Trophoblast cell (in vitro differentiated cells and primary cell): ENCODE data around the gene SLAMF9.
A peak's percentile ranks its signal among the peaks of the same experiment; 100 is the strongest.

ENCODE experiments used
- DNase-seq, 2 donors: peaks; one replicate each; pipeline ENCODE4 v3.0.0-alpha.2; 2016
- H2AFZ ChIP-seq: 2 replicates; pipeline ENCODE4 v1.6.1; 2013; ENCODE audit warnings: low read length, moderate library complexity, mild to moderate bottlenecking; ENCODE audit not compliant: insufficient read depth, poor library complexity
- H2AK5ac ChIP-seq: 2 replicates; pipeline ENCODE4 v1.6.1; 2013; ENCODE audit warnings: mild to moderate bottlenecking, low read length
- H2BK120ac ChIP-seq: 2 replicates; pipeline ENCODE4 v1.6.1; 2013; ENCODE audit warnings: low read length, mild to moderate bottlenecking, moderate library complexity; ENCODE audit not compliant: insufficient read depth, poor library complexity
- H2BK12ac ChIP-seq: 2 replicates; pipeline ENCODE4 v1.6.1; 2013; ENCODE audit warnings: mild to moderate bottlenecking, low read length, moderate library complexity
- H2BK5ac ChIP-seq: 2 replicates; pipeline ENCODE4 v1.6.1; 2013; ENCODE audit warnings: low read length, low read depth, moderate library complexity, mild to moderate bottlenecking; ENCODE audit not compliant: poor library complexity
- H3K14ac ChIP-seq: 2 replicates; pipeline ENCODE4 v1.6.1; 2013; ENCODE audit warnings: mild to moderate bottlenecking, low read length
- H3K18ac ChIP-seq: 2 replicates; pipeline ENCODE4 v1.6.1; 2013; ENCODE audit warnings: mild to moderate bottlenecking, low read length
- H3K23ac ChIP-seq: 2 replicates; pipeline ENCODE4 v1.6.1; 2013; ENCODE audit warnings: low read length
- H3K27ac ChIP-seq: 2 replicates; pipeline ENCODE4 v1.5.1; 2013; ENCODE audit warnings: low read depth, mild to moderate bottlenecking, inconsistent platforms, low read length, moderate library complexity
- H3K27me3 ChIP-seq: 2 replicates; pipeline ENCODE4 v1.6.1; 2013; ENCODE audit warnings: inconsistent platforms, mild to moderate bottlenecking, low read length, moderate library complexity; ENCODE audit not compliant: insufficient read depth
- H3K36me3 ChIP-seq, 2 experiments: 1 replicate in 1 of 2; 2 replicates in 1 of 2; pipeline ENCODE4 v1.6.1; 2013; ENCODE audit warnings: low read length in 2 of 2, mild to moderate bottlenecking in 2 of 2, moderate library complexity in 1 of 2; ENCODE audit not compliant: insufficient read depth in 2 of 2, control insufficient read depth in 1 of 2
- H3K4ac ChIP-seq: 2 replicates; pipeline ENCODE4 v1.6.1; 2013; ENCODE audit warnings: low read depth, mild to moderate bottlenecking, low read length, moderate library complexity
- H3K4me1 ChIP-seq, 2 experiments: 1 replicate in 1 of 2; 2 replicates in 1 of 2; pipeline ENCODE4 v1.6.1; 2013; ENCODE audit warnings: low read length in 2 of 2, mild to moderate bottlenecking in 2 of 2, moderate library complexity in 1 of 2; ENCODE audit not compliant: insufficient read depth in 2 of 2, control insufficient read depth in 1 of 2
- H3K4me2 ChIP-seq: 2 replicates; pipeline ENCODE4 v1.6.1; 2013; ENCODE audit warnings: inconsistent platforms, mild to moderate bottlenecking, low read length, moderate library complexity
- H3K4me3 ChIP-seq: 2 replicates; pipeline ENCODE4 v1.5.1; 2013; ENCODE audit warnings: mild to moderate bottlenecking, low read depth, low read length, inconsistent platforms
- H3K79me1 ChIP-seq: one replicate; pipeline ENCODE4 v1.6.1; 2013; ENCODE audit warnings: low read length
- H3K79me2 ChIP-seq: 2 replicates; pipeline ENCODE4 v1.6.1; 2013; ENCODE audit warnings: low read length, mild to moderate bottlenecking; ENCODE audit not compliant: control insufficient read depth, insufficient read depth, poor library complexity
- H3K9ac ChIP-seq: 2 replicates; pipeline ENCODE4 v1.6.1; 2013; ENCODE audit warnings: mild to moderate bottlenecking, low read length
- H3K9me3 ChIP-seq: 2 replicates; pipeline ENCODE4 v1.6.1; 2013; ENCODE audit warnings: low read depth, mild to moderate bottlenecking, control low read depth, inconsistent platforms, low read length; ENCODE audit not compliant: insufficient read depth
- H4K12ac ChIP-seq: 2 replicates; pipeline ENCODE4 v1.6.1; 2013; ENCODE audit warnings: low read depth, mild to moderate bottlenecking, low read length, moderate library complexity
- H4K8ac ChIP-seq: 2 replicates; pipeline ENCODE4 v1.6.1; 2013; ENCODE audit warnings: low read depth, mild to moderate bottlenecking, low read length, moderate library complexity
- H4K91ac ChIP-seq: one replicate; pipeline ENCODE4 v1.6.1; 2013; ENCODE audit warnings: low read depth, mild to moderate bottlenecking, low read length, moderate library complexity
- WGBS: extraction: QIAGEN DNeasy Blood & Tissue Kit; methylation state at CpG from one replicate; pipeline ENCODE4 v1.1.7; 2013; ENCODE audit warnings: missing lambda C conversion rate; ENCODE audit not compliant: insufficient read length, insufficient coverage; ENCODE audit errors: extremely low coverage; 5-methylcytosine and 5-hydroxymethylcytosine counted together

Gene SLAMF9

DNA sequence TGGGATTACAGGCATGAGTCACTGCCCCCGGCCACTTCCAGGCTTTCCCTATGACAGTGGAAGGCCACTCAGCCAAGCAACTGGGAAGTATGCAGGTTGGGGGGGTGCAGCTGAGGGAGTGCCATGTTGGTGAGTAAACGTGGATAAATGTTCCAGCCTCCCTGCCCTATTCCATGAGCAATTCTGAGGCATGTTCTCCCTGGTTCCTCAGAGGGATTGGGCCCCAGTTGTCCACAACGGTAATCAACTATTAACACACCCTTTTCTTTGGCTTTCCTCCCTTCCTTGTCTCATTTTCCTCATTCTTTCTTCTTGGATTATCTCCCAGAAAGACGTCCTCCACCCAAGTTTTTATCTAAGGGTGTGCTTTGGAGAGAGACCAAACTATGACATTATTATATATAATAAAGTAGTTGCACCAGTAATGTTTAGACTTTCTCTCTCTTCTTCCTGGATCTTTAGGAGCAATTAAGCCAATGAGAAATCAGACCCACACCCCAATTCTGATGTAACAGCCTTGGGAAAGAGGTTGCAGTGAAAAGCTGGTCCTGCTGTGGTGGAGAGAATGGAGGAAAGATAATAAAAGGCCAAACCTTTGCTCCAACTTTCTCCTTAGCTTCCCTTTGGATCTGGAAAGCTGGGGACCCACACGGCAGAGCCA is 6.8 kb upstream of the SLAMF9 start:
- peak in 1 of 2 donors; percentile 16 for DNase-seq
- H3K27ac ChIP-seq: no peak overlapping the region
- no peak overlapping the region for H3K18ac ChIP-seq
- no peak overlapping the region for H2AK5ac ChIP-seq
- H2BK120ac ChIP-seq: no peak overlapping the region
- H3K4me2 ChIP-seq: no peak overlapping the region
- WGBS: no CpG with 5 or more reads among the region's 5 CpGs
- no peak overlapping the region for H3K14ac ChIP-seq
- H3K4ac ChIP-seq: no peak overlapping the region
- H4K8ac ChIP-seq: no peak overlapping the region
- H2BK12ac ChIP-seq: no peak overlapping the region
- H2AFZ ChIP-seq: no peak overlapping the region
- no peak overlapping the region for H3K4me3 ChIP-seq
- H3K79me1 ChIP-seq: no peaks in the 10 kb centered on the region
- H3K36me3 ChIP-seq: no peaks in the 10 kb centered on the region
- H3K4me1 ChIP-seq: peaks cover 6 to 7% of the 10 kb centered on the region in 2 experiments
- H3K23ac ChIP-seq: no peak overlapping the region
- H3K27me3 ChIP-seq: no peaks in the 10 kb centered on the region
- no peak overlapping the region for H4K12ac ChIP-seq
- no peaks in the 10 kb centered on the region for H3K79me2 ChIP-seq
- H3K9ac ChIP-seq: no peak overlapping the region
- H2BK5ac ChIP-seq: no peak overlapping the region
- H3K9me3 ChIP-seq: peaks cover 1% of the 10 kb centered on the region
- no peak overlapping the region for H4K91ac ChIP-seq

DNA sequence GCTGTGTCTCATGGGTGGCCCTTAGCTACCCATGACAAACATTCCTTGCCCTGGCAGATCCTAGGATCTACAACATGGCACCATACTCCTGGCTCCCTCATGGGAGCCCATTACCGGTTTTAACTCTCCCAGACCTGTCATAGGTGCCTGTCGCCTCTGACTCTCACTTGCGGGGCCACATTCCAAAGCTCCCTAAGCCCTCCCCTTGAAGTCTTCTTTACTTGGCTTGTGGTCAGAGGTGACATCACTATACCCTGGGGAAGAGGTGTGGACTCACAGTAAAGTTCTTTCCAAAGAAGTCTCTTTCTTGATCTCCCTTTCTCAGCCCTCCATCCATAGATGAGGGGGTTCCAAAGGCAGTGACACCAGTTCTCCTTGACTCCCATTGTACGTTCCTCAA is 5.4 kb upstream of the SLAMF9 start:
- H3K14ac ChIP-seq: no peak overlapping the region
- DNase-seq: peak; percentile 69 to 80
- no peaks in the 10 kb centered on the region for H3K79me2 ChIP-seq
- H4K91ac ChIP-seq: no peak overlapping the region
- H2BK5ac ChIP-seq: no peak overlapping the region
- H4K8ac ChIP-seq: no peak overlapping the region
- H3K4me3 ChIP-seq: no peak overlapping the region
- no peak overlapping the region for H2AFZ ChIP-seq
- H2AK5ac ChIP-seq: no peak overlapping the region
- no peaks in the 10 kb centered on the region for H3K79me1 ChIP-seq
- no peak overlapping the region for H3K27ac ChIP-seq
- H3K4ac ChIP-seq: no peak overlapping the region
- H3K27me3 ChIP-seq: no peaks in the 10 kb centered on the region
- no peak overlapping the region for H4K12ac ChIP-seq
- H3K9ac ChIP-seq: peak overlapping the region; percentile 27
- H3K23ac ChIP-seq: no peak overlapping the region
- H3K36me3 ChIP-seq: no peaks in the 10 kb centered on the region
- H2BK12ac ChIP-seq: no peak overlapping the region
- H2BK120ac ChIP-seq: no peak overlapping the region
- H3K4me1 ChIP-seq: peaks cover 6 to 7% of the 10 kb centered on the region in 2 experiments
- peaks cover 1% of the 10 kb centered on the region for H3K9me3 ChIP-seq
- H3K18ac ChIP-seq: no peak overlapping the region
- WGBS: no CpG with 5 or more reads among the region's 4 CpGs
- H3K4me2 ChIP-seq: peak overlapping the region; percentile 39

DNA sequence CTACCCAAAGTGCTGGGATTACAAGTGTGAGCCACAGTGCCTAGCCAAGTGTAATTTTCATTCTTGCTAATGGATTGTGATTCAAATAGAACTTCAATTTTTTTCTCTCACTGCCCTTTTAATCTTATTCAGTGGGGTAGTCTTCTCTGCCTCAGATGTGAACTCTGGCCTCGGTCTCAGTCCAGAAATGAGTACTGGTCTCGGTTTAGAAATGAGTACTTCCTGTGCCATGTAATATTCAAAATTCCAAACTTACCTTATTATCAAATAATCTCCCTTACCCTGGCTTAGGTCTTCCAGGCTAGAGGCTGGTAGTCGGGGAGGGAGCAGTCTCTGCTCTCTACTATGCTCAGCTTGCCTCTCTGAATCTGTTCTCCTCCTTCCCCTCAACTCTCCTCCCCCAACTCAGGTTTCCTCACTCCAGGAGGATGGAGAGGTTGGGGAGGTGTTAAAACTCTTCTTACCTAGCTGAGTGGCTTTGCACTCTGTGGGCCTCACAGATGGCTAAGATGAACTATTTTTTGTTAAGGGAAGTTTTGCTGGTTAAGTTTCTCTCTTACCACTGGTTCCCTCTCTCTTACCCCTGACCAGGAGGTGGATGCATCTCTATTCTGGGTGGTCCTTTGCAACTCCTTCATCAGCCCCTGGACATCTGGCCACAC is 4.8 kb upstream of the SLAMF9 start:
- H3K4me3 ChIP-seq: no peak overlapping the region
- no peak overlapping the region for H2AFZ ChIP-seq
- peaks cover 2% of the 10 kb centered on the region for H3K9me3 ChIP-seq
- peaks cover 7 to 8% of the 10 kb centered on the region in 2 experiments for H3K4me1 ChIP-seq
- H3K27me3 ChIP-seq: no peaks in the 10 kb centered on the region
- no peak overlapping the region for H3K23ac ChIP-seq
- H4K12ac ChIP-seq: no peak overlapping the region
- no peak for DNase-seq
- no peaks in the 10 kb centered on the region for H3K79me2 ChIP-seq
- no peak overlapping the region for H2AK5ac ChIP-seq
- no peak overlapping the region for H3K4me2 ChIP-seq
- H4K8ac ChIP-seq: no peak overlapping the region
- no peak overlapping the region for H3K18ac ChIP-seq
- H3K36me3 ChIP-seq: no peaks in the 10 kb centered on the region
- H3K79me1 ChIP-seq: no peaks in the 10 kb centered on the region
- no peak overlapping the region for H2BK12ac ChIP-seq
- H3K9ac ChIP-seq: peak overlapping the region; percentile 43
- H3K4ac ChIP-seq: no peak overlapping the region
- H3K14ac ChIP-seq: no peak overlapping the region
- H2BK120ac ChIP-seq: no peak overlapping the region
- no peak overlapping the region for H2BK5ac ChIP-seq
- no CpG with 5 or more reads among the region's 3 CpGs for WGBS
- no peak overlapping the region for H4K91ac ChIP-seq
- no peak overlapping the region for H3K27ac ChIP-seq

DNA sequence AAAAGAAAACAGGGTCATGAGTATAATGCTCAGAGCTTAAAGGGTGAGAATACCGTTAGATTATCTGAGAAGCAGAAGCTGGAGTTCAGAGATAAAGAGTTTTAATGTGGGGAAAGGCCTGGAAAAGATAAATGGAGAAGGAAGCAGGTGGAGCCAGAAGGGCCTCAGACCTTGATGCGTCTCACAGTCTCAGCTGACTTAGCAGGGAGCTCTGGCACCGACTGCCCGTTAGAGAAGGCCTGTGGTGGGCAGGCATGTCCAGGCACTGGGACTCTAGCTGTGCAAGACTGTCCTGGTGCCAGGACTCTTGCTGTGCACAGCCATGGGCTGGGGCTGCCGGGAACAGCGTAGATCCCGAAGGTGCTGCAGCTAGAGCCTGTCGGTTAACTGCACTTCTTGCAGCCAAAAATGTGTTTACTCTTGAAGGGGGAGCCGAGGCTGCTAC is 3.8 kb upstream of the SLAMF9 start:
- H3K79me1 ChIP-seq: no peaks in the 10 kb centered on the region
- DNase-seq: no peak
- no peak overlapping the region for H3K23ac ChIP-seq
- no CpG with 5 or more reads among the region's 9 CpGs for WGBS
- H2AK5ac ChIP-seq: no peak overlapping the region
- no peak overlapping the region for H3K4me2 ChIP-seq
- no peak overlapping the region for H4K91ac ChIP-seq
- no peaks in the 10 kb centered on the region for H3K79me2 ChIP-seq
- no peak overlapping the region for H3K4ac ChIP-seq
- H2BK120ac ChIP-seq: no peak overlapping the region
- no peak overlapping the region for H4K12ac ChIP-seq
- H3K36me3 ChIP-seq: no peaks in the 10 kb centered on the region
- H3K14ac ChIP-seq: no peak overlapping the region
- H2BK5ac ChIP-seq: no peak overlapping the region
- H3K4me1 ChIP-seq: peaks cover 7 to 9% of the 10 kb centered on the region in 2 experiments
- no peak overlapping the region for H2BK12ac ChIP-seq
- H3K4me3 ChIP-seq: no peak overlapping the region
- no peak overlapping the region for H3K18ac ChIP-seq
- H3K9ac ChIP-seq: no peak overlapping the region
- no peaks in the 10 kb centered on the region for H3K27me3 ChIP-seq
- peaks cover 3% of the 10 kb centered on the region for H3K9me3 ChIP-seq
- H3K27ac ChIP-seq: no peak overlapping the region
- no peak overlapping the region for H4K8ac ChIP-seq
- H2AFZ ChIP-seq: no peak overlapping the region
